ENCODE results near the gene ANP32B. TPM values are rescaled to one million over a fixed set of nuclear protein-coding genes. Genes with fewer than 3 reads are reported as not detected.
A peak's percentile ranks its signal among the peaks of the same experiment; 100 is the strongest.
"Not testable (repeated sequence)": the region's sequence is repeated elsewhere in the genome, so short reads cannot be mapped to it uniquely, and the experiment has no call there.

The ANP32B gene
- total RNA-seq, 1 donor from 2014 or later, result 19.6 TPM

DNA sequence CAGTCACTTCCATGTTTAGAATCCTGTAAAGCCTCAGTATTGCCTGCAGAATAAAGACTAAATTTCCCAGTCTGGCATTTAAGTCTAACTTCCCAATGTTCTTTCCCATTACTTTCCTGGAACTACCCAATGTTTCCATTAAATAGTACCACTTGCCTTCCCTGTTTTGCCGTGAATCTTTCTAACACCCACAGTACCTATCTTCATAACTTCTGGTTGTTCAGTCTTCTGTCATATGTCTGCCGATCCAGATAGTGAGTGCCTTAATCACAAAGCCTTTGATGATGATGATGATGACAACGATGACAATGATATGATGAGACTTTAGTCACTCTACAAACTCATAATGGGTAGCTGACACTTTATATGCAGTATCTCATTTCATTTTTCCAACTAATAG lies 38.5 kb upstream of the ANP32B start:
- no peaks in the 10 kb centered on the region for H3K9me3 ChIP-seq (ENCODE audit: low read depth)
- peaks cover 98% of the 10 kb centered on the region for H3K27me3 ChIP-seq
- no peaks in the 10 kb centered on the region for H3K4me1 ChIP-seq
- H3K79me2 ChIP-seq (ENCODE audit: low read depth), result no peaks in the 10 kb centered on the region
- no peak overlapping the region for H3K4me3 ChIP-seq
- Mint-ChIP-seq H3K4me3 (no peak overlapping the region), H3K36me3 (no peaks in the 10 kb centered on the region), H3K27ac (no peak overlapping the region), H3K9me3 (peaks cover 5% of the 10 kb centered on the region), H3K27me3 (ENCODE audit: insufficient read depth, low read depth) (peaks cover 34% of the 10 kb centered on the region), H3K4me1 (no peaks in the 10 kb centered on the region)
- no peak for DNase-seq (ENCODE audit: low spot score)
- no peak overlapping the region for H3K9ac ChIP-seq
- H3F3A ChIP-seq (ENCODE audit: low read depth), result no peaks in the 10 kb centered on the region
- no peak overlapping the region for H3K27ac ChIP-seq
- H3K4me2 ChIP-seq, result no peak overlapping the region
- no peak overlapping the region for H2AFZ ChIP-seq (replicated peaks)
- TF ChIP-seq, protein P1, sequence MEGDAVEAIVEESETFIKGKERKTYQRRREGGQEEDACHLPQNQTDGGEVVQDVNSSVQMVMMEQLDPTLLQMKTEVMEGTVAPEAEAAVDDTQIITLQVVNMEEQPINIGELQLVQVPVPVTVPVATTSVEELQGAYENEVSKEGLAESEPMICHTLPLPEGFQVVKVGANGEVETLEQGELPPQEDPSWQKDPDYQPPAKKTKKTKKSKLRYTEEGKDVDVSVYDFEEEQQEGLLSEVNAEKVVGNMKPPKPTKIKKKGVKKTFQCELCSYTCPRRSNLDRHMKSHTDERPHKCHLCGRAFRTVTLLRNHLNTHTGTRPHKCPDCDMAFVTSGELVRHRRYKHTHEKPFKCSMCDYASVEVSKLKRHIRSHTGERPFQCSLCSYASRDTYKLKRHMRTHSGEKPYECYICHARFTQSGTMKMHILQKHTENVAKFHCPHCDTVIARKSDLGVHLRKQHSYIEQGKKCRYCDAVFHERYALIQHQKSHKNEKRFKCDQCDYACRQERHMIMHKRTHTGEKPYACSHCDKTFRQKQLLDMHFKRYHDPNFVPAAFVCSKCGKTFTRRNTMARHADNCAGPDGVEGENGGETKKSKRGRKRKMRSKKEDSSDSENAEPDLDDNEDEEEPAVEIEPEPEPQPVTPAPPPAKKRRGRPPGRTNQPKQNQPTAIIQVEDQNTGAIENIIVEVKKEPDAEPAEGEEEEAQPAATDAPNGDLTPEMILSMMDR (IDR thresholded peaks at IDR 0.05), result no peak
- TF ChIP-seq EZH2phosphoT487 (IDR thresholded peaks at IDR 0.05), result no peak
- TF ChIP-seq EZH2 (IDR thresholded peaks at IDR 0.05), result no peak
- no peaks in the 10 kb centered on the region for H4K20me1 ChIP-seq (ENCODE audit: low read depth)
- H3K36me3 ChIP-seq, result no peaks in the 10 kb centered on the region

DNA sequence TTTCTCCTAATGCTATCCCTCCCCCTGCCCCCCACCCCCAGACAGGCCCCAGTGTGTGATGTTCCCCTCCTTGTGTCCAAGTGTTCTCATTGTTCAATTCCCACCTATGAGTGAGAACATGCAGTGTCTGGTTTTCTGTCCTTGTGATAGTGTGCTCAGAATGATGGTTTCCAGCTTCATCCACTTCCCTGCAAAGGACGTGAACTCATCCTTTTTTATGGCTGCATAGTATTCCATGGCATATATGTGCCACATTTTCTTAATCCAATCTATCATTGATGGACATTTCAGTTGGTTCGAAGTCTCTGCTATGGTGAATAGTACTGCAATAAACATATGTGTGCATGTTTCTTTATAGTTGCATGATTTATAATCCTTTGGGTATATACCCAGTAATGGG lies 37.7 kb upstream of the ANP32B start:
- not testable (repeated sequence) for H3K4me3 ChIP-seq; H3K79me2 ChIP-seq (ENCODE audit: low read depth); H3K9me3 ChIP-seq (ENCODE audit: low read depth); H3K27ac ChIP-seq; H3K4me2 ChIP-seq; H3K27ac Mint-ChIP-seq; H3K9ac ChIP-seq; H2AFZ ChIP-seq (replicated peaks); H3K4me1 Mint-ChIP-seq; H3K4me3 Mint-ChIP-seq; H3K36me3 ChIP-seq; DNase-seq (ENCODE audit: low spot score); H3K4me1 ChIP-seq; H3F3A ChIP-seq (ENCODE audit: low read depth); H3K36me3 Mint-ChIP-seq; H4K20me1 ChIP-seq (ENCODE audit: low read depth)
- Mint-ChIP-seq H3K9me3 (peaks cover 11% of the 10 kb centered on the region), H3K27me3 (ENCODE audit: insufficient read depth, low read depth) (peaks cover 37% of the 10 kb centered on the region)
- peaks cover 98% of the 10 kb centered on the region for H3K27me3 ChIP-seq

DNA sequence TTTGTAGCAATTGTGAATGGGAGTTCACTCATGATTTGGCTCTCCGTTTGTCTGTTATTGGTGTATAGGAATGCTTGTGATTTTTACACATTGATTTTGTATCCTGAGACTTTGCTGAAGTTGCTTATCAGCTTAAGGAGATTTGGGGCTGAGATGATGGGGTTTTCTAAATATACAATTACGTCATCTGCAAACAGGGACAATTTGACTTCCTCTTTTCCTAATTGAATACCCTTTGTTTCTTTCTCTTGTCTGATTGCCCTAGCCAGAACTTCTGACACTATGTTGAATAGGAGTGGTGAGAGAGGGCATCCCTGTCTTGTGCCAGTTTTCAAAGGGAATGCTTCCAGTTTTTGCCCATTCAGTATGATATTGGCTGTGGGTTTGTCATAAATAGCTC lies 36.0 kb upstream of the ANP32B start:
- peaks cover 11% of the 10 kb centered on the region for H3K9me3 Mint-ChIP-seq
- not testable (repeated sequence) for H3K4me2 ChIP-seq; H3K4me1 Mint-ChIP-seq; H3K9me3 ChIP-seq (ENCODE audit: low read depth); H3K27ac ChIP-seq; H3K4me3 Mint-ChIP-seq; H3K27ac Mint-ChIP-seq; DNase-seq (ENCODE audit: low spot score); H2AFZ ChIP-seq (replicated peaks); H4K20me1 ChIP-seq (ENCODE audit: low read depth); H3K79me2 ChIP-seq (ENCODE audit: low read depth); H3K36me3 ChIP-seq; H3K36me3 Mint-ChIP-seq; H3K9ac ChIP-seq; H3F3A ChIP-seq (ENCODE audit: low read depth); H3K4me3 ChIP-seq; H3K4me1 ChIP-seq
- peaks cover 97% of the 10 kb centered on the region for H3K27me3 ChIP-seq
- H3K27me3 Mint-ChIP-seq (ENCODE audit: insufficient read depth, low read depth), result peaks cover 43% of the 10 kb centered on the region

DNA sequence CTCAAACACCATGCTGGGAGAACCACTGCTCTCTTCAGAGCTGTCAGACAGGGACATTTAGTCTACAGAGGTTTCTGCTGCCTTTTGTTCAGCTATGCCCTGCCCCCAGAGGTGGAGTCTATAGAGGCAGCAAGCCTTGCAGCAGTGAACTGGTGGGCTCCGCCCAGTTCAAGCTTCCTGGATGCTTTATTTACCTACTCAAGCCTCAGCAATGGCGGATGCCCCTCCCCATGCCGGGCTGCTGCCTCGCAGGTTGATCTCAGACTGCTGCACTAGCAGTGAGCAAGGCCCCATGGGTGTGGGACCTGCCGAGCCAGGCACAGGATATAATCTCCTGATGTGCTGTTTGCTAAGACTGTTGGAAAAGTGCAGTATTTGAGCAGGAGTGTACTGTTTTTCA lies 32.3 kb upstream of the ANP32B start:
- H3K79me2 ChIP-seq (ENCODE audit: low read depth); H4K20me1 ChIP-seq (ENCODE audit: low read depth); H3K4me1 Mint-ChIP-seq; H3K27ac Mint-ChIP-seq; H3K4me3 ChIP-seq; H3K36me3 Mint-ChIP-seq; H3K27ac ChIP-seq; DNase-seq (ENCODE audit: low spot score); H3F3A ChIP-seq (ENCODE audit: low read depth); H3K9me3 ChIP-seq (ENCODE audit: low read depth); H3K4me2 ChIP-seq; H2AFZ ChIP-seq (replicated peaks); H3K9ac ChIP-seq; H3K4me3 Mint-ChIP-seq; H3K36me3 ChIP-seq; H3K4me1 ChIP-seq: not testable (repeated sequence)
- peaks cover 78% of the 10 kb centered on the region for H3K27me3 ChIP-seq
- H3K27me3 Mint-ChIP-seq (ENCODE audit: insufficient read depth, low read depth), result peaks cover 40% of the 10 kb centered on the region
- peaks cover 11% of the 10 kb centered on the region for H3K9me3 Mint-ChIP-seq

DNA sequence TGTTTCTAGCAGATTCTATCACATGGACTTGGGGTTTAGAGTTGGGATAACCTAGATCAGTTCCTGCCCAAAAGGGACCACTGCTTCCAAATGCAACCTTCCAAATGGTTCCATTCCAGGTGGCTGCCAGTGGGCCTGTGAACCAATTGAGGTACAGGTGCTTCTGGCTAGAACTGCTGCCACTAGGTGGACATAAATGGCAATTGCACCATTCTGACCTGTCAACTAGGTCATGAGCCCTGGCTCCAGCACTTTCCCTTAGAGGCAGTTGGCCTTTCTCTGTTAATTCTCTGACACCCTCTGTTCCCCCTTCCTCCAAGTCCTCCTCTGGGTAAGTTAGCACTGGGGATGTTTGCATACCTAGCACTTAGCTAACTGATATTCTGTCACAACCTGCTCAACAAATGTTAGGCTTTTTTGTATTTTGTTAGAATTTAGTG lies 28.6 kb upstream of the ANP32B start:
- TF ChIP-seq EZH2phosphoT487 (IDR thresholded peaks at IDR 0.05) (no peak), EZH2 (IDR thresholded peaks at IDR 0.05) (no peak)
- TF ChIP-seq, protein P1 (IDR thresholded peaks at IDR 0.05), result peak; percentile 68
- Histone ChIP-seq H3K36me3 (no peaks in the 10 kb centered on the region), H4K20me1 (ENCODE audit: low read depth) (no peaks in the 10 kb centered on the region), H3F3A (ENCODE audit: low read depth) (no peaks in the 10 kb centered on the region), H3K27me3 (peaks cover 63% of the 10 kb centered on the region), H3K79me2 (ENCODE audit: low read depth) (no peaks in the 10 kb centered on the region), H3K4me2 (no peak overlapping the region), H3K4me3 (no peak overlapping the region), H3K9ac (no peak overlapping the region), H3K9me3 (ENCODE audit: low read depth) (no peaks in the 10 kb centered on the region), H3K4me1 (no peaks in the 10 kb centered on the region), H2AFZ (replicated peaks) (no peak overlapping the region), H3K27ac (no peak overlapping the region)
- peaks cover 20% of the 10 kb centered on the region for H3K27me3 Mint-ChIP-seq (ENCODE audit: insufficient read depth, low read depth)
- H3K9me3 Mint-ChIP-seq, result peaks cover 7% of the 10 kb centered on the region
- DNase-seq (ENCODE audit: low spot score), result peak; percentile 76
- H3K27ac Mint-ChIP-seq, result no peak overlapping the region
- H3K4me1 Mint-ChIP-seq, result no peaks in the 10 kb centered on the region
- H3K36me3 Mint-ChIP-seq, result no peaks in the 10 kb centered on the region
- no peak overlapping the region for H3K4me3 Mint-ChIP-seq
